Neuron (in vitro differentiated cells): ENCODE data around the gene SPIN2A.
"Not testable (repeated sequence)": the region's sequence is repeated elsewhere in the genome, so short reads cannot be mapped to it uniquely, and the experiment has no call there.

ENCODE experiments used
- H2AFZ ChIP-seq: one replicate; pipeline ENCODE4 v1.6.1; 2013; ENCODE audit warnings: low read depth, mild to moderate bottlenecking, inconsistent platforms, low read length, moderate library complexity
- H3K27me3 ChIP-seq: one replicate; pipeline ENCODE4 v1.6.1; 2013; ENCODE audit warnings: low read length; ENCODE audit not compliant: insufficient read depth
- H3K36me3 ChIP-seq: one replicate; pipeline ENCODE4 v1.6.1; 2013; ENCODE audit warnings: low read length; ENCODE audit not compliant: insufficient read depth
- H3K4me1 ChIP-seq: one replicate; pipeline ENCODE4 v1.6.1; 2013; ENCODE audit warnings: low read length; ENCODE audit not compliant: insufficient read depth
- H3K4me3 ChIP-seq: 2 replicates; pipeline ENCODE4 v1.5.1; 2013; ENCODE audit warnings: mild to moderate bottlenecking, low read length, moderate library complexity
- H3K9me3 ChIP-seq: one replicate; pipeline ENCODE4 v1.6.1; 2013; ENCODE audit warnings: low read length

SPIN2A gene

GRCh38 chrX:57137073-57137472 is at the start of gene SPIN2A:
SPIN2A (minus strand) TSS chrX:57137397; CDS start chrX:57136597, 800 bp downstream.
- H3K4me3 ChIP-seq = peak within 1 kb of the TSS; percentile 45
- H2AFZ ChIP-seq = peak within 1 kb of the TSS; percentile 62
- H3K9me3 ChIP-seq, H3K36me3 ChIP-seq, H3K27me3 ChIP-seq, H3K4me1 ChIP-seq: not testable (repeated sequence)

- no peaks in the 10 kb centered on the region for H3K36me3 ChIP-seq
- H3K4me3 ChIP-seq = no peak overlapping the region
- H3K4me1 ChIP-seq = no peaks in the 10 kb centered on the region
- no peak overlapping the region for H2AFZ ChIP-seq
- no peaks in the 10 kb centered on the region for H3K9me3 ChIP-seq
- H3K27me3 ChIP-seq = no peaks in the 10 kb centered on the region
Measured at GRCh38 chrX:57178605-57179004, 41.4 kb upstream of the SPIN2A start.

- H3K27me3 ChIP-seq = no peaks in the 10 kb centered on the region
- H3K9me3 ChIP-seq = no peaks in the 10 kb centered on the region
- no peaks in the 10 kb centered on the region for H3K36me3 ChIP-seq
- no peak overlapping the region for H2AFZ ChIP-seq
- H3K4me1 ChIP-seq = no peaks in the 10 kb centered on the region
- H3K4me3 ChIP-seq = no peak overlapping the region
Measured at GRCh38 chrX:57177070-57177469, 39.9 kb upstream of the SPIN2A start.

- Histone ChIP-seq H3K36me3 (no peaks in the 10 kb centered on the region), H3K4me3 (no peak overlapping the region), H3K27me3 (no peaks in the 10 kb centered on the region), H3K4me1 (no peaks in the 10 kb centered on the region), H2AFZ (no peak overlapping the region), H3K9me3 (no peaks in the 10 kb centered on the region)
Measured at GRCh38 chrX:57172544-57172943, 35.3 kb upstream of the SPIN2A start.

- Histone ChIP-seq H3K27me3 (no peaks in the 10 kb centered on the region), H3K4me1 (no peaks in the 10 kb centered on the region), H2AFZ (no peak overlapping the region), H3K9me3 (no peaks in the 10 kb centered on the region), H3K36me3 (no peaks in the 10 kb centered on the region), H3K4me3 (no peak overlapping the region)
Measured at GRCh38 chrX:57156397-57157049, 19.3 kb upstream of the SPIN2A start.

- no peaks in the 10 kb centered on the region for H3K9me3 ChIP-seq
- H3K27me3 ChIP-seq = no peaks in the 10 kb centered on the region
- no peak overlapping the region for H3K4me3 ChIP-seq
- H3K4me1 ChIP-seq = no peaks in the 10 kb centered on the region
- no peaks in the 10 kb centered on the region for H3K36me3 ChIP-seq
- H2AFZ ChIP-seq = no peak overlapping the region
Measured at GRCh38 chrX:57155171-57155570, 18.0 kb upstream of the SPIN2A start.

- not testable (repeated sequence) for H3K4me3 ChIP-seq, H2AFZ ChIP-seq, H3K9me3 ChIP-seq, H3K27me3 ChIP-seq, H3K36me3 ChIP-seq, H3K4me1 ChIP-seq
Measured at GRCh38 chrX:57152222-57152621, 15.0 kb upstream of the SPIN2A start.

GRCh38 chrX:57138674-57139073 is 1.5 kb upstream of the SPIN2A start:
- no peaks in the 10 kb centered on the region for H3K4me1 ChIP-seq
- no peaks in the 10 kb centered on the region for H3K36me3 ChIP-seq
- no peak overlapping the region for H3K4me3 ChIP-seq
- H3K27me3 ChIP-seq = no peaks in the 10 kb centered on the region
- no peaks in the 10 kb centered on the region for H3K9me3 ChIP-seq
- no peak overlapping the region for H2AFZ ChIP-seq

GRCh38 chrX:57137501-57137900 is 304 bp upstream of the SPIN2A start:
- Histone ChIP-seq H3K4me1 (no peaks in the 10 kb centered on the region), H3K27me3 (no peaks in the 10 kb centered on the region), H2AFZ (peak overlapping the region; percentile 62), H3K4me3 (peak overlapping the region; percentile 45), H3K36me3 (no peaks in the 10 kb centered on the region), H3K9me3 (no peaks in the 10 kb centered on the region)

- not testable (repeated sequence) for H3K9me3 ChIP-seq, H2AFZ ChIP-seq, H3K27me3 ChIP-seq, H3K4me3 ChIP-seq, H3K4me1 ChIP-seq, H3K36me3 ChIP-seq
Measured at GRCh38 chrX:57136589-57136988, 608 bp downstream of the SPIN2A start.

GRCh38 chrX:57135287-57135686 is 1.9 kb downstream of the SPIN2A start:
- Histone ChIP-seq H3K27me3 (no peaks in the 10 kb centered on the region), H3K9me3 (no peaks in the 10 kb centered on the region), H3K36me3 (no peaks in the 10 kb centered on the region), H3K4me3 (no peak overlapping the region), H2AFZ (no peak overlapping the region), H3K4me1 (no peaks in the 10 kb centered on the region)

- Histone ChIP-seq H3K4me3 (no peak overlapping the region), H3K36me3 (no peaks in the 10 kb centered on the region), H3K9me3 (no peaks in the 10 kb centered on the region), H3K4me1 (no peaks in the 10 kb centered on the region), H2AFZ (no peak overlapping the region), H3K27me3 (no peaks in the 10 kb centered on the region)
Measured at GRCh38 chrX:57134702-57135101, 2.5 kb downstream of the SPIN2A start.

- H3K36me3 ChIP-seq = peaks cover 2% of the 10 kb centered on the region
- no peak overlapping the region for H2AFZ ChIP-seq
- H3K27me3 ChIP-seq = no peaks in the 10 kb centered on the region
- no peak overlapping the region for H3K4me3 ChIP-seq
- no peaks in the 10 kb centered on the region for H3K4me1 ChIP-seq
- H3K9me3 ChIP-seq = no peaks in the 10 kb centered on the region
Measured at GRCh38 chrX:57133706-57134105, 3.5 kb downstream of the SPIN2A start.

- not testable (repeated sequence) for H3K4me3 ChIP-seq, H3K9me3 ChIP-seq, H3K27me3 ChIP-seq, H3K36me3 ChIP-seq, H2AFZ ChIP-seq, H3K4me1 ChIP-seq
Measured at GRCh38 chrX:57133284-57133683, 3.9 kb downstream of the SPIN2A start.
